Gastrocnemius medialis (tissue), 4 donors: ENCODE results near the gene PLN. TPM values are rescaled to one million over a fixed set of nuclear protein-coding genes. Genes with fewer than 3 reads are reported as not detected.

ENCODE experiments used
- ATAC-seq, 2 donors: fragments of 150-250 bp; one replicate each; pipeline ENCODE4 v1.9.1; 2016
- DNase-seq, 2 donors: peaks; one replicate each; pipeline ENCODE4 v3.0.0-alpha.2; 2019
- H3K27ac ChIP-seq, 4 donors: fragments of 200-600 bp; sonication (generic); 1 replicate in 1 of 4; 2 replicates in 3 of 4; pipeline ENCODE4 v1.5.1; 2016 to 2018; ENCODE audit warnings: mild to moderate bottlenecking in 2 of 4, moderate library complexity in 1 of 4
- H3K27me3 ChIP-seq, 3 donors: fragments of 200-600 bp; sonication (generic) in 2 of 3; 1 replicate in 1 of 3; 2 replicates in 2 of 3; pipeline versions ENCODE4 v1.5.1 to v1.6.0; 2016 to 2019; ENCODE audit warnings: mild to moderate bottlenecking in 1 of 3, moderate library complexity in 1 of 3
- H3K36me3 ChIP-seq, 2 donors: fragments of 200-600 bp; sonication (generic) in 1 of 2; one replicate each; pipeline ENCODE4 v1.5.1; 2017 to 2018
- H3K4me1 ChIP-seq, 2 donors: fragments of 200-600 bp; sonication (generic) in 1 of 2; one replicate each; pipeline ENCODE4 v1.5.1; 2016 to 2017; ENCODE audit warnings: mild to moderate bottlenecking in 2 of 2
- H3K4me3 ChIP-seq, 4 donors: fragments of 200-600 bp; sonication (generic) in 3 of 4; 1 replicate in 1 of 4; 2 replicates in 3 of 4; pipeline ENCODE4 v1.5.1; 2016 to 2019; ENCODE audit warnings: mild to moderate bottlenecking in 2 of 4
- H3K9me3 ChIP-seq, 3 donors: fragments of 200-600 bp; sonication (generic) in 2 of 3; 1 replicate in 1 of 3; 2 replicates in 2 of 3; pipeline ENCODE4 v1.5.1; 2016 to 2019
- CTCF ChIP-seq, 5 experiments: fragments of 450-650 bp in 3 of 5; fragments of 200-600 bp in 2 of 5; sonication (generic) in 2 of 5; IDR thresholded peaks in 4 of 5; conservative IDR thresholded peaks in 1 of 5; 1 replicate in 4 of 5; 2 replicates in 1 of 5; pipeline ENCODE4 v1.5.1; 2016 to 2019; ENCODE audit warnings: antibody characterized with exemption in 5 of 5, mild to moderate bottlenecking in 3 of 5, moderate library complexity in 3 of 5
- POLR2A ChIP-seq, 2 donors: fragments of 450-650 bp; IDR thresholded peaks; one replicate each; pipeline ENCODE4 v1.6.1; 2017; ENCODE audit warnings: antibody characterized with exemption in 2 of 2, mild to moderate bottlenecking in 2 of 2, moderate library complexity in 2 of 2
- in situ Hi-C, 4 donors: fragments of 200-750 bp; cut with MboI; loops; one replicate each; pipeline versions ENCODE4 v1.15.0 to v1.8.0; 2017; ENCODE audit warnings: low sequenced_read_pairs in 4 of 4
- intact Hi-C: fragments of 100-400 bp; cut with DNase I; formaldehyde crosslinking; loops from one replicate; pipeline ENCODE4 v1.15.1; 2023; ENCODE audit warnings: low total_unique reads
- total RNA-seq, 4 donors: library from RNA; depleted of rRNA; stranded (reverse); fragments of >200 nt; gene quantifications; one replicate each; pipeline versions ENCODE4 v1.1.0 to v1.2.3, GENCODE V29; 2016

The PLN gene
- total RNA-seq, 4 donors from 2014 or later: 49.6 to 278 (median 202) TPM

- Histone ChIP-seq H3K4me1 (peaks cover 37% of the 10 kb centered on the region in 2 donors), H3K36me3 (peaks cover 0 to 11% of the 10 kb centered on the region in 2 donors), H3K27me3 (no peaks in the 10 kb centered on the region), H3K9me3 (no peaks in the 10 kb centered on the region), H3K4me3 (no peak overlapping the region), H3K27ac (peak overlapping the region; percentile 88 to 95 (median 94))
- in situ Hi-C loops: no loop called here
- TF ChIP-seq POLR2A (IDR thresholded peaks at IDR 0.05): no peak
- no peak for TF ChIP-seq CTCF (IDR thresholded peaks at IDR 0.05 in 4 of 5, conservative IDR thresholded peaks at IDR 0.05 in 1 of 5)
- no peak for DNase-seq
- ATAC-seq: no peak
- intact Hi-C loops: loop anchor here (10.0 kb wide), 1 partner anchor 213 kb away; no protein-coding TSS in a partner anchor
Measured at GRCh38 chr6:118562248-118562647, 14.2 kb downstream of the PLN start.

GRCh38 chr6:118562959-118563358 lies 14.9 kb downstream of the PLN start:
- TF ChIP-seq CTCF (IDR thresholded peaks at IDR 0.05 in 4 of 5, conservative IDR thresholded peaks at IDR 0.05 in 1 of 5) (no peak), POLR2A (IDR thresholded peaks at IDR 0.05) (no peak)
- DNase-seq (no peak), ATAC-seq (no peak)
- peaks cover 37 to 39% of the 10 kb centered on the region in 2 donors for H3K4me1 ChIP-seq
- H3K27me3 ChIP-seq: no peaks in the 10 kb centered on the region
- no peak overlapping the region for H3K4me3 ChIP-seq
- H3K9me3 ChIP-seq: no peaks in the 10 kb centered on the region
- peak overlapping the region; percentile 88 to 95 (median 94) for H3K27ac ChIP-seq
- in situ Hi-C loops (no loop called here), intact Hi-C loops (loop anchor here (10.0 kb wide), 1 partner anchor 212 kb away; no protein-coding TSS in a partner anchor)
- peaks cover 0 to 11% of the 10 kb centered on the region in 2 donors for H3K36me3 ChIP-seq

- intact Hi-C loops: loop anchor here (2.0 to 10.0 kb wide), 3 partner anchors 15 to 209 kb away; no protein-coding TSS in a partner anchor
- in situ Hi-C loops: no loop called here
Measured at GRCh38 chr6:118565311-118565960, 17.3 kb downstream of the PLN start.

GRCh38 chr6:118567974-118568373 lies 19.9 kb downstream of the PLN start:
- H3K9me3 ChIP-seq: no peaks in the 10 kb centered on the region
- in situ Hi-C loops (no loop called here), intact Hi-C loops (loop anchor here (10.0 kb wide), 1 partner anchor 207 kb away; no protein-coding TSS in a partner anchor)
- ATAC-seq: peak; percentile 64 to 69
- TF ChIP-seq CTCF (IDR thresholded peaks at IDR 0.05 in 4 of 5, conservative IDR thresholded peaks at IDR 0.05 in 1 of 5) (no peak), POLR2A (IDR thresholded peaks at IDR 0.05) (no peak)
- DNase-seq: no peak
- H3K36me3 ChIP-seq: no peaks in the 10 kb centered on the region
- H3K4me1 ChIP-seq: peaks cover 26 to 39% of the 10 kb centered on the region in 2 donors
- H3K27me3 ChIP-seq: no peaks in the 10 kb centered on the region
- H3K4me3 ChIP-seq: no peak overlapping the region
- H3K27ac ChIP-seq: peak overlapping the region; percentile 55 to 74 (median 66)

More at GRCh38 chr6:118565311-118565960, 17.3 kb downstream of the PLN start:
- H3K9me3 ChIP-seq: no peaks in the 10 kb centered on the region
- H3K27ac ChIP-seq: peak overlapping the region; percentile 38 to 95 (median 46)
- TF ChIP-seq POLR2A (IDR thresholded peaks at IDR 0.05) (no peak), CTCF (IDR thresholded peaks at IDR 0.05 in 4 of 5, conservative IDR thresholded peaks at IDR 0.05 in 1 of 5) (peak in 4 of 5 experiments; percentile 33 to 48 (median 45))
- peaks cover 27 to 39% of the 10 kb centered on the region in 2 donors for H3K4me1 ChIP-seq
- ATAC-seq: peak in 1 of 2 donors; percentile 62
- H3K27me3 ChIP-seq: no peaks in the 10 kb centered on the region
- no peak overlapping the region for H3K4me3 ChIP-seq
- no peak for DNase-seq
- H3K36me3 ChIP-seq: no peaks in the 10 kb centered on the region
